Activated T-cell treated with anti-CD3 and anti-CD28 coated beads, Interleukin-2, amount 50 U/mL, for 4 hours (primary cell): Measurements from ENCODE around the gene ABCC1. TPM values are rescaled to one million over a fixed set of nuclear protein-coding genes. Genes with fewer than 3 reads are reported as not detected.

ENCODE experiments used
- ATAC-seq, 2 donors: fragments of 200-7000 bp; cut with Tn5 transposase; one replicate each; pipeline ENCODE4 v1.10.0; 2021
- DNase-seq: peaks from one replicate; pipeline ENCODE4 v3.0.0-alpha.2; 2020
- H3K27me3 Mint-ChIP-seq: one replicate; pipeline ENCODE4 v1.8.0; 2021; ENCODE audit warnings: low read depth, mixed read lengths
- H3K36me3 Mint-ChIP-seq: one replicate; pipeline ENCODE4 v1.8.0; 2022; ENCODE audit warnings: mixed read lengths; ENCODE audit not compliant: insufficient read depth
- H3K4me1 Mint-ChIP-seq: one replicate; pipeline ENCODE4 v1.8.0; 2021; ENCODE audit warnings: low read depth, mixed read lengths
- H3K4me3 Mint-ChIP-seq: one replicate; pipeline ENCODE4 v1.8.0; 2021; ENCODE audit warnings: mild to moderate bottlenecking, moderate library complexity, mixed read lengths
- H3K9me3 Mint-ChIP-seq: one replicate; pipeline ENCODE4 v1.8.0; 2021; ENCODE audit warnings: mixed read lengths
- total RNA-seq, 3 donors: library from RNA; stranded (reverse); gene quantifications; one replicate each; pipeline ENCODE4 v1.2.1, GENCODE V29; 2021

ABCC1 gene
- total RNA-seq, 3 donors from 2014 or later, result 53.3 to 59.5 (median 54.3) TPM

DNA sequence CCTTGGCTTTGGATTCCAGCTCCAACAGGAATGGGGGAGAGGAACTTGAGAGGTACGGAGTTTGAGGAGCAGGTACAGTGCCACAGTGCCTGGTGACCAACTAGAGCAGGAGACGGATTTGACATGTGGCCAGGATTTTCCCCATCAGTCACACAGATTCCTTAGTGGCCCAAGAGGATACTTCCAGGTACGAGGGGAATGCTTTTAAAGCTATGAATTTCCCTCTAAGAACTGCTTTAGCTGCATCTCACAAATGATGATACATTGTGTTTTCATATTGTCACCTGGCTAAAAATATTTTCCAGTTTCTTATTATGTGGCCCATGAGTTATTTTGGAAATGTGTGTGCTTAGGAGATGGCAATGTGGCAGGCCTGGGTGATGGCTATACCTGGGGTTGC is 175.6 kb downstream of the ABCC1 start:
- Mint-ChIP-seq H3K4me1 (peaks cover 4% of the 10 kb centered on the region), H3K27me3 (no peaks in the 10 kb centered on the region), H3K9me3 (peaks cover 11% of the 10 kb centered on the region), H3K36me3 (peaks cover 48% of the 10 kb centered on the region), H3K4me3 (no peak overlapping the region)
- ATAC-seq, result no peak
- DNase-seq, result no peak

GRCh38 chr16:16126896-16127295 is 177.5 kb downstream of the ABCC1 start:
- peaks cover 45% of the 10 kb centered on the region for H3K36me3 Mint-ChIP-seq
- no peak overlapping the region for H3K4me3 Mint-ChIP-seq
- peaks cover 4% of the 10 kb centered on the region for H3K4me1 Mint-ChIP-seq
- no peak for DNase-seq
- peaks cover 11% of the 10 kb centered on the region for H3K9me3 Mint-ChIP-seq
- no peaks in the 10 kb centered on the region for H3K27me3 Mint-ChIP-seq
- ATAC-seq, result peak in 1 of 2 donors; percentile 18

- H3K4me3 Mint-ChIP-seq, result no peak overlapping the region
- peaks cover 11% of the 10 kb centered on the region for H3K9me3 Mint-ChIP-seq
- H3K4me1 Mint-ChIP-seq, result peaks cover 4% of the 10 kb centered on the region
- no peaks in the 10 kb centered on the region for H3K27me3 Mint-ChIP-seq
- ATAC-seq, result peak; percentile 80 to 87
- H3K36me3 Mint-ChIP-seq, result peaks cover 41% of the 10 kb centered on the region
- peak; percentile 63 for DNase-seq
Observed at GRCh38 chr16:16127469-16128116, 178.2 kb downstream of the ABCC1 start.

DNA sequence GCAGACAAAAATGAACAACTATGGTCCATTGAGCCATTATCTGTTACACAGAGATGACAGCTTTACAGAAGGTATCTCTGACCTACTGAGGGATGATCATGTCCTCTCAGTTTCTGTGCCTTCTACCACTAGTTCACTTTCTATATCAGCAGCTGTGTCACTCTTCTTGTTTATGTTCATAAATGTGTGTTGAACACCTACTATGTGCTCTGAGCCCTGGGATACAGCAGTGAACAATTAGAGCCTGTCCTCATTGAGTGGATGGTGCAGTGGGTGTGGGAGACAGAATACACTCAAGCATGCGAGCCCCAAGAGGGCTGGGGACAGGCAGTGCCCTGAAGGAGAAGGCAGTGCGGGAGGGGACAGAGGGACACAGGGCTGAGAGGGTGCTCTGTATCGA is 181.8 kb downstream of the ABCC1 start:
- peaks cover 4% of the 10 kb centered on the region for H3K4me1 Mint-ChIP-seq
- no peak for ATAC-seq
- no peaks in the 10 kb centered on the region for H3K27me3 Mint-ChIP-seq
- H3K9me3 Mint-ChIP-seq, result no peaks in the 10 kb centered on the region
- H3K4me3 Mint-ChIP-seq, result no peak overlapping the region
- DNase-seq, result no peak
- peaks cover 28% of the 10 kb centered on the region for H3K36me3 Mint-ChIP-seq

- Mint-ChIP-seq H3K27me3 (no peaks in the 10 kb centered on the region), H3K36me3 (peaks cover 27% of the 10 kb centered on the region), H3K4me1 (peaks cover 4% of the 10 kb centered on the region), H3K9me3 (no peaks in the 10 kb centered on the region), H3K4me3 (no peak overlapping the region)
- ATAC-seq (no peak), DNase-seq (no peak)
Observed at GRCh38 chr16:16131659-16132058, 182.2 kb downstream of the ABCC1 start.

- DNase-seq (no peak), ATAC-seq (no peak)
- H3K4me3 Mint-ChIP-seq, result no peak overlapping the region
- no peaks in the 10 kb centered on the region for H3K27me3 Mint-ChIP-seq
- H3K9me3 Mint-ChIP-seq, result no peaks in the 10 kb centered on the region
- peaks cover 30% of the 10 kb centered on the region for H3K36me3 Mint-ChIP-seq
- no peaks in the 10 kb centered on the region for H3K4me1 Mint-ChIP-seq
Observed at GRCh38 chr16:16133943-16134604, 184.7 kb downstream of the ABCC1 start.

DNA sequence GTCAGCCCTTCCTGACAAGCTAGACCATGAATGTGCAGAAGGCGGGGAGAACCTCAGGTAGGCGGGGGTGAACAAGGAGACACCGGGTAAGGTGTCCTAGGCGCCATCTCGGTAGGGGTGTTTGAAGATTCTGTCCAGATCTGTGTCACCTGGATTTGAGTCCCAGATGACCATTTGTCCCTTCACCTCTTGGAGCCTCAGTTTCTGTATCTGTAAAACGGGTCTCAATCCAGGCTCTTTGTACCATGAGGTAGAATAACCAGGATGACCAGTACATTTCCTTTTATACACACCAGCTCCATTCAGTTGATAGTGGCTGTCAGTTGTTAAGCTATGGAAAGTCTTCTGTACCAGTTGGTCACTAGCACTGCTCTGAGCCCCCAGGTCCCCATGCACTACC is 187.2 kb downstream of the ABCC1 start:
- Mint-ChIP-seq H3K9me3 (no peaks in the 10 kb centered on the region), H3K36me3 (peaks cover 36% of the 10 kb centered on the region), H3K27me3 (no peaks in the 10 kb centered on the region), H3K4me1 (no peaks in the 10 kb centered on the region), H3K4me3 (no peak overlapping the region)
- no peak for DNase-seq
- ATAC-seq, result no peak

DNA sequence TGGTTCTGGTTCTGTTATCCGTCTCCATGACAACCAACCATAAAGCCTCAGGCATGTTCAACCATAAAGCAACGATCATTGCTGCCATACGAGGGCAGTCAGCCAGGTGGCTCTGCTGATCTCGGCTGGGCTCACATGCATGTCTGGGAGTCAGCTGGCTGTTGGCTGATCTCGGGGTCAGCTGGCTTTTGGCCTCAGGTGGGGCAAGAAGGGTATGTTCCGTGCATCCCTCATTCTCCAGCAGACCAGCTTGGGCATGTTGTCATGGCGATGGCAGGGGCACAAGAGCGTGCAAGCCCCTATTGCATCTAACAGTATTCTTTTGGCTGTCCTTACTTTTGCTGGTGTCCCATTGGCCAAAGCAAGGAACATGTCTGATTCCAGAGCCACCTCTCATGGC is 187.7 kb downstream of the ABCC1 start:
- no peak overlapping the region for H3K4me3 Mint-ChIP-seq
- no peaks in the 10 kb centered on the region for H3K27me3 Mint-ChIP-seq
- no peaks in the 10 kb centered on the region for H3K4me1 Mint-ChIP-seq
- ATAC-seq (no peak), DNase-seq (no peak)
- peaks cover 32% of the 10 kb centered on the region for H3K36me3 Mint-ChIP-seq
- H3K9me3 Mint-ChIP-seq, result no peaks in the 10 kb centered on the region

DNA sequence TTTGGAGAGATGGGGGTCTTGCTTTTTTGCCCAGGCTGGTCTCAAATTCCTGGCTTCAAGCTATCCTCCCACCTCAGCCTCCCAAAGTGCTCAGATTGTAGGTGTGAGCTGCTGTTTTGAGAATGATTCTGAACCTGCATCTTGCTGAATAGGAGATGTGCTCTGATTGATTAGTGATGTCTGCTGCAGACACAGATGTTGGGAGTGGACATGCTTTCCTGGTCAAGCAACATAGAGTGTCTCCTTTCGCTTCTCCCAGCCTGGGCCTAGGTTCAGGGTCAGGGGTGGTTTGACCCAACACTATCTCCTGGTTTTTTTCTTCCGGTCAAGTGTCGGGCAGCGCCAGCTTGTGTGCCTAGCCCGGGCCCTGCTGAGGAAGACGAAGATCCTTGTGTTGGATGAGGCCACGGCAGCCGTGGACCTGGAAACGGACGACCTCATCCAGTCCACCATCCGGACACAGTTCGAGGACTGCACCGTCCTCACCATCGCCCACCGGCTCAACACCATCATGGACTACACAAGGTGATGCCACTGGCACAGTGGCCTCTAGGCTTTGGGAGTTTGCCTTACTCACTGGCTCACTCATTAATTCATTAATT is 188.7 kb downstream of the ABCC1 start:
- Mint-ChIP-seq H3K36me3 (peaks cover 32% of the 10 kb centered on the region), H3K9me3 (no peaks in the 10 kb centered on the region)

GRCh38 chr16:16139061-16139460 is 189.6 kb downstream of the ABCC1 start:
- ATAC-seq, result no peak
- H3K4me3 Mint-ChIP-seq, result no peak overlapping the region
- H3K4me1 Mint-ChIP-seq, result no peaks in the 10 kb centered on the region
- H3K36me3 Mint-ChIP-seq, result peaks cover 27% of the 10 kb centered on the region
- no peak for DNase-seq
- H3K27me3 Mint-ChIP-seq, result no peaks in the 10 kb centered on the region
- H3K9me3 Mint-ChIP-seq, result no peaks in the 10 kb centered on the region

More for the DNA sequence above, 188.7 kb downstream of the ABCC1 start:
- no peak for DNase-seq
- H3K27me3 Mint-ChIP-seq, result no peaks in the 10 kb centered on the region
- ATAC-seq, result no peak
- H3K4me3 Mint-ChIP-seq, result no peak overlapping the region
- H3K4me1 Mint-ChIP-seq, result no peaks in the 10 kb centered on the region

DNA sequence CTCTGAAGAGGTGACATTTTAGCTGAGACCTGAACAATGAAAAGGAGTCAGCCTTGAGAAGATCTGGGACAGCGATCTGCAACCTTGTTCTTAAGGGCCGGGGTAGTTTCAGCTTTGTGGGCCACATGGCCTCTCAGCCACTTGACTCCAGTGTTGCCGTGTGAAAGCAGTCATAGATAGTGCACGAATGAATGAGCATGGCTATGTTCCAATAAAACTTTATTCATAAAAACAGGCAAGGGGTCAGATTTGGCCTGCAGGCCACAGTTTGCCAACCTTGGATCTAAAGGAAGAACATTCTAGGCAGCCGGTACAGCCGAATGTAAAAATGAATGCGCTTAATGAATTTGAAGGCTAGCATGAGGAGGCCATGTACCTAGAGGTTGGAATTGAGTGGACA is 190.4 kb downstream of the ABCC1 start:
- H3K9me3 Mint-ChIP-seq, result no peaks in the 10 kb centered on the region
- H3K36me3 Mint-ChIP-seq, result peaks cover 25% of the 10 kb centered on the region
- no peaks in the 10 kb centered on the region for H3K27me3 Mint-ChIP-seq
- no peak for DNase-seq
- ATAC-seq, result no peak
- H3K4me1 Mint-ChIP-seq, result no peaks in the 10 kb centered on the region
- no peak overlapping the region for H3K4me3 Mint-ChIP-seq

GRCh38 chr16:16140537-16140936 is 191.1 kb downstream of the ABCC1 start:
- DNase-seq (no peak), ATAC-seq (no peak)
- no peaks in the 10 kb centered on the region for H3K4me1 Mint-ChIP-seq
- H3K9me3 Mint-ChIP-seq, result no peaks in the 10 kb centered on the region
- H3K4me3 Mint-ChIP-seq, result no peak overlapping the region
- H3K36me3 Mint-ChIP-seq, result peaks cover 23% of the 10 kb centered on the region
- H3K27me3 Mint-ChIP-seq, result no peaks in the 10 kb centered on the region

DNA sequence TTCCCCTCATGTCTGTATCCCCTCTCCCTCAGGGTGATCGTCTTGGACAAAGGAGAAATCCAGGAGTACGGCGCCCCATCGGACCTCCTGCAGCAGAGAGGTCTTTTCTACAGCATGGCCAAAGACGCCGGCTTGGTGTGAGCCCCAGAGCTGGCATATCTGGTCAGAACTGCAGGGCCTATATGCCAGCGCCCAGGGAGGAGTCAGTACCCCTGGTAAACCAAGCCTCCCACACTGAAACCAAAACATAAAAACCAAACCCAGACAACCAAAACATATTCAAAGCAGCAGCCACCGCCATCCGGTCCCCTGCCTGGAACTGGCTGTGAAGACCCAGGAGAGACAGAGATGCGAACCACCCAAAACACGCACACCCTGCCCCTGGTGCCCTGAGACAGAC is 191.7 kb downstream of the ABCC1 start:
- no peaks in the 10 kb centered on the region for H3K27me3 Mint-ChIP-seq
- no peak for DNase-seq

DNA sequence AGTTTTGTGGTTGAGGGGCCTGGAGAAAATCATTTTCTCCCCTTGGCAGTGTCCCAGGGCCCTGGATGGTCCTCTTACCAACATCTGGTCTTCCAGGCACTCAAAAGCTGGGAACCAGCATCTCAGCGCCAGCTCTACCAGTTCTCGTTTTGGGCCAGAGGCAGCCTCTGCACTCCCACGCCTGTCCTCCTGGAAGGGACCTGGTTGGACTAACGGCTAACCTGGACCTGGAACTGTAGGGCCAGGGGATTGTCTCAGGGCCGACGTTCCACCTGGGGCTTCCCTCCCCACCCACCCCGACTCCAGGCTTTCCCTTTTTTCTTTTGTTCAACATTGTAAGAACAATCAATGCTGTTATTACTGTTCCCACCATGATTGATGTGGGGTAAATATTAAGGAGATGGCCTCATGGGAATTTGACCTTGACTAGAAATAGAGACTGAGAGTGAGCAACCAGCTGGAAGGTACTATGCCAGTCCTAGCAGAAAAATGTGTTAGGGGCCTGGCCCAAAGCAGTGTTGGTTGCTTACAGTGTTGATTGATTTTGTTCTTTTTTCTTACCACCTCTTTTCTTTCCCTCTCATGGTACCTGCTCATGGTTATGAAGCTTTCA is 192.5 kb downstream of the ABCC1 start:
- Mint-ChIP-seq H3K9me3 (no peaks in the 10 kb centered on the region), H3K27me3 (no peaks in the 10 kb centered on the region), H3K36me3 (peaks cover 23% of the 10 kb centered on the region), H3K4me3 (no peak overlapping the region), H3K4me1 (no peaks in the 10 kb centered on the region)
- DNase-seq (no peak), ATAC-seq (no peak)

More for the DNA sequence above, 191.7 kb downstream of the ABCC1 start:
- H3K9me3 Mint-ChIP-seq, result no peaks in the 10 kb centered on the region
- H3K4me1 Mint-ChIP-seq, result no peaks in the 10 kb centered on the region
- no peak overlapping the region for H3K4me3 Mint-ChIP-seq
- H3K36me3 Mint-ChIP-seq, result peaks cover 23% of the 10 kb centered on the region
- no peak for ATAC-seq
